ENCODE measurements around the gene GNG14. TPM values are rescaled to one million over a fixed set of nuclear protein-coding genes. Genes with fewer than 3 reads are reported as not detected.

Gene GNG14
- total and polyA plus RNA-seq, 2 of the 13 experiments (the other 11 are each of a cell fraction or from before 2014, with no cell fraction given) = not detected

GRCh38 chr19:12696366-12697335, 8.9 kb downstream of the GNG14 start, which contains the start of gene FBXW9 (continued):
- TF ChIP-seq FOXP4 (CRISPR knock-in tag; IDR thresholded peaks at IDR 0.05) (peak; percentile 29; the same call in 1 of the 2 replicates), MYC (CRISPR knock-in tag; IDR thresholded peaks at IDR 0.05; ENCODE audit: borderline replicate concordance) (peak; percentile 74), RBM39 (IDR thresholded peaks at IDR 0.05; ENCODE audit: low read depth, low read length, poor library complexity, severe bottlenecking) (no peak), SSRP1 (CRISPR knock-in tag; IDR thresholded peaks at IDR 0.05) (no peak), SCMH1 (CRISPR knock-in tag; IDR thresholded peaks at IDR 0.05; ENCODE audit: borderline replicate concordance) (no peak), ETV5 (CRISPR knock-in tag; IDR thresholded peaks at IDR 0.05; ENCODE audit: borderline replicate concordance) (peak; percentile 79), ZNF713 (CRISPR knock-in tag; IDR thresholded peaks at IDR 0.05) (no peak), MXI1 (IDR thresholded peaks at IDR 0.05; ENCODE audit: borderline replicate concordance, low read depth, low read length) (peak; percentile 97; the same call in 2 of the 3 replicates), ZFP90 (CRISPR knock-in tag; IDR thresholded peaks at IDR 0.05; ENCODE audit: borderline replicate concordance) (peak; percentile 59; the same call in 1 of the 2 replicates), CENPX (CRISPR knock-in tag; IDR thresholded peaks at IDR 0.05) (no peak), BRCA1 (CRISPR knock-in tag; IDR thresholded peaks at IDR 0.05) (peak; percentile 42; the same call in 1 of the 2 replicates), CBX5 (CRISPR knock-in tag; IDR thresholded peaks at IDR 0.05; ENCODE audit: borderline replicate concordance) (peak; percentile 61; the same call in 1 of the 2 replicates), IKZF5 (CRISPR knock-in tag; IDR thresholded peaks at IDR 0.05) (peak; percentile 80), ZNF776 (CRISPR knock-in tag; IDR thresholded peaks at IDR 0.05) (peak; percentile 86), ZNF224 (CRISPR knock-in tag; IDR thresholded peaks at IDR 0.05) (peak; percentile 36; the same call in 1 of the 2 replicates), KLF6 (CRISPR knock-in tag; IDR thresholded peaks at IDR 0.05) (no peak), SALL1 (CRISPR knock-in tag; IDR thresholded peaks at IDR 0.05) (peak; percentile 81), ZNF280B (CRISPR knock-in tag; IDR thresholded peaks at IDR 0.05; ENCODE audit: borderline replicate concordance) (peak; percentile 95), ZNF331 (CRISPR knock-in tag; IDR thresholded peaks at IDR 0.05) (peak; percentile 80), POLR2AphosphoS2 (IDR thresholded peaks at IDR 0.05; ENCODE audit: low read depth, low read length) (peak; percentile 98), CC2D1A (CRISPR knock-in tag; IDR thresholded peaks at IDR 0.05) (no peak), NFYB (CRISPR knock-in tag; IDR thresholded peaks at IDR 0.05) (no peak; the same call in 1 of the 2 replicates), PRPF4 (IDR thresholded peaks at IDR 0.05; ENCODE audit: low read depth, low read length, poor library complexity, severe bottlenecking) (no peak), NFIB (CRISPR knock-in tag; IDR thresholded peaks at IDR 0.05; ENCODE audit: borderline replicate concordance) (no peak), STAT5B (CRISPR knock-in tag; IDR thresholded peaks at IDR 0.05) (no peak), ZFY (CRISPR knock-in tag; IDR thresholded peaks at IDR 0.05) (peak; percentile 87)
